Neural progenitor cell (in vitro differentiated cells): ENCODE data around the gene KRT26. TPM values are rescaled to one million over a fixed set of nuclear protein-coding genes. Genes with fewer than 3 reads are reported as not detected.

Experiments
- DNase-seq: peaks from one replicate; pipeline ENCODE4 v3.0.0-alpha.2; 2016; ENCODE audit warnings: low spot score
- H2AFZ ChIP-seq: fragments of 200-600 bp; sonication (generic); replicated peaks from 2 replicates; pipeline ENCODE4 v1.6.1; 2016; ENCODE audit warnings: antibody characterized with exemption
- H3F3A ChIP-seq: fragments of 200-600 bp; sonication (generic); 2 replicates; pipeline ENCODE4 v1.6.1; 2016; ENCODE audit warnings: antibody characterized with exemption, low read depth
- H3K27ac ChIP-seq: fragments of 200-600 bp; sonication (generic); 2 replicates; pipeline ENCODE4 v1.5.1; 2016; ENCODE audit warnings: mild to moderate bottlenecking
- H3K27me3 ChIP-seq: fragments of 200-600 bp; sonication (generic); 2 replicates; pipeline ENCODE4 v1.6.1; 2016; ENCODE audit warnings: mild to moderate bottlenecking, moderate library complexity
- H3K36me3 ChIP-seq: fragments of 200-600 bp; sonication (generic); 2 replicates; pipeline ENCODE4 v1.5.1; 2016
- H3K4me1 ChIP-seq: fragments of 200-600 bp; sonication (generic); 2 replicates; pipeline ENCODE4 v1.6.1; 2016; ENCODE audit warnings: mixed run types
- H3K4me2 ChIP-seq: fragments of 200-600 bp; sonication (generic); 2 replicates; pipeline ENCODE4 v1.6.1; 2016
- H3K4me3 ChIP-seq: fragments of 200-600 bp; sonication (generic); 2 replicates; pipeline ENCODE4 v1.5.1; 2016
- H3K79me2 ChIP-seq: fragments of 200-600 bp; sonication (generic); 2 replicates; pipeline ENCODE4 v1.6.1; 2016; ENCODE audit warnings: low read depth
- H3K9ac ChIP-seq: fragments of 200-600 bp; sonication (generic); 2 replicates; pipeline ENCODE4 v1.6.1; 2016
- H3K9me3 ChIP-seq: fragments of 200-600 bp; sonication (generic); 2 replicates; pipeline ENCODE4 v1.5.1; 2016; ENCODE audit warnings: low read depth
- H4K20me1 ChIP-seq: fragments of 200-600 bp; sonication (generic); 2 replicates; pipeline ENCODE4 v1.6.1; 2016; ENCODE audit warnings: low read depth
- H3K27ac Mint-ChIP-seq: 3 replicates; pipeline ENCODE4 v1.8.0; 2021; ENCODE audit warnings: mixed read lengths
- H3K27me3 Mint-ChIP-seq: 2 replicates; pipeline ENCODE4 v1.8.0; 2022; ENCODE audit warnings: low read depth, mild to moderate bottlenecking, inconsistent platforms, moderate library complexity, mixed read lengths; ENCODE audit not compliant: insufficient read depth
- H3K36me3 Mint-ChIP-seq: 3 replicates; pipeline ENCODE4 v1.8.0; 2021; ENCODE audit warnings: mixed read lengths
- H3K4me1 Mint-ChIP-seq: 3 replicates; pipeline ENCODE4 v1.8.0; 2021; ENCODE audit warnings: mixed read lengths
- H3K4me3 Mint-ChIP-seq: 3 replicates; pipeline ENCODE4 v1.8.0; 2021; ENCODE audit warnings: mild to moderate bottlenecking, moderate library complexity, mixed read lengths
- H3K9me3 Mint-ChIP-seq: 3 replicates; pipeline ENCODE4 v1.8.0; 2020; ENCODE audit warnings: mixed read lengths
- CTCF ChIP-seq: fragments of 200-600 bp; sonication (generic); IDR thresholded peaks from 2 replicates; pipeline ENCODE4 v1.5.1; 2017; ENCODE audit warnings: antibody characterized with exemption, mild to moderate bottlenecking
- EZH2 ChIP-seq: fragments of 200-600 bp; sonication (generic); IDR thresholded peaks from 2 replicates; pipeline ENCODE4 v1.6.1; 2017; ENCODE audit warnings: antibody characterized with exemption, mild to moderate bottlenecking, moderate library complexity
- EZH2phosphoT487 ChIP-seq: fragments of 200-600 bp; sonication (generic); IDR thresholded peaks from 2 replicates; pipeline ENCODE4 v1.6.1; 2017; ENCODE audit warnings: antibody characterized with exemption
- total RNA-seq: library from RNA; depleted of rRNA; stranded (reverse); fragments of >200 nt; gene quantifications from 2 replicates; pipeline ENCODE4 v1.2.3, GENCODE V29; 2015; ENCODE audit warnings: low replicate concordance

The KRT26 gene
- total RNA-seq, 1 donor from 2014 or later, result not detected

- no peaks in the 10 kb centered on the region for H3K36me3 ChIP-seq
- H3F3A ChIP-seq, result no peaks in the 10 kb centered on the region
- no peaks in the 10 kb centered on the region for H4K20me1 ChIP-seq
- no peak for TF ChIP-seq CTCF
- TF ChIP-seq EZH2, result no peak
- TF ChIP-seq EZH2phosphoT487, result no peak
- Mint-ChIP-seq H3K4me1 (no peaks in the 10 kb centered on the region), H3K27ac (no peak overlapping the region), H3K36me3 (no peaks in the 10 kb centered on the region), H3K27me3 (no peaks in the 10 kb centered on the region), H3K9me3 (no peaks in the 10 kb centered on the region), H3K4me3 (no peak overlapping the region)
- peaks cover 28% of the 10 kb centered on the region for H3K27me3 ChIP-seq
- no peak overlapping the region for H3K4me3 ChIP-seq
- no peaks in the 10 kb centered on the region for H3K79me2 ChIP-seq
- H3K4me2 ChIP-seq, result no peak overlapping the region
- H3K9ac ChIP-seq, result no peak overlapping the region
- no peak overlapping the region for H3K27ac ChIP-seq
- H3K4me1 ChIP-seq, result no peaks in the 10 kb centered on the region
- DNase-seq, result no peak
- H2AFZ ChIP-seq, result no peak overlapping the region
- H3K9me3 ChIP-seq, result no peaks in the 10 kb centered on the region
These were observed 38.0 kb downstream of the KRT26 start for GRCh38 chr17:40734018-40734417.

DNA sequence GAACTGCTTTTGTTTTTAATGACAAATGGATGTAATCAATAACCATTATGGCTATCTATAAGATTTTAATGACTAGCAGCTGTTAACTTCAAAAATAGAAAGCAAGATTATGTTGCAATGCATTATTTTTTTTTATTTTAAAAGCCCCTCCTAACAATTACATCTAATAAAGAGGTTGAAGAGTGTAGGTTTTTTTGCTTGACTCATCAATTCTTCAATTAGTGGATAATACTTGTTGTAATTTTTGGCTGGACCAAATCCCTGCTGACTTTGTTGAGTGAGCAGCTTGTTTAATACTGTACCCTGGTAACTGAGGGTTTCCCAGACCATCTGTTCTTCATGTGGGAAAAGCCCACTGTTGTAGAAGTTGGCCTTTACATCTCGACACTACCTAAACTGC lies 41.0 kb downstream of the KRT26 start:
- Histone ChIP-seq H3K36me3 (no peaks in the 10 kb centered on the region), H3K9me3 (no peaks in the 10 kb centered on the region), H3K27me3 (peaks cover 24% of the 10 kb centered on the region), H2AFZ (no peak overlapping the region), H3K79me2 (no peaks in the 10 kb centered on the region), H3K4me3 (no peak overlapping the region), H4K20me1 (no peaks in the 10 kb centered on the region), H3K27ac (no peak overlapping the region), H3F3A (no peaks in the 10 kb centered on the region), H3K9ac (no peak overlapping the region), H3K4me1 (no peaks in the 10 kb centered on the region), H3K4me2 (no peak overlapping the region)
- Mint-ChIP-seq H3K9me3 (no peaks in the 10 kb centered on the region), H3K27ac (no peak overlapping the region), H3K4me3 (no peak overlapping the region), H3K27me3 (no peaks in the 10 kb centered on the region), H3K36me3 (no peaks in the 10 kb centered on the region), H3K4me1 (no peaks in the 10 kb centered on the region)
- DNase-seq, result no peak
- TF ChIP-seq CTCF (no peak), EZH2 (no peak), EZH2phosphoT487 (no peak)

DNA sequence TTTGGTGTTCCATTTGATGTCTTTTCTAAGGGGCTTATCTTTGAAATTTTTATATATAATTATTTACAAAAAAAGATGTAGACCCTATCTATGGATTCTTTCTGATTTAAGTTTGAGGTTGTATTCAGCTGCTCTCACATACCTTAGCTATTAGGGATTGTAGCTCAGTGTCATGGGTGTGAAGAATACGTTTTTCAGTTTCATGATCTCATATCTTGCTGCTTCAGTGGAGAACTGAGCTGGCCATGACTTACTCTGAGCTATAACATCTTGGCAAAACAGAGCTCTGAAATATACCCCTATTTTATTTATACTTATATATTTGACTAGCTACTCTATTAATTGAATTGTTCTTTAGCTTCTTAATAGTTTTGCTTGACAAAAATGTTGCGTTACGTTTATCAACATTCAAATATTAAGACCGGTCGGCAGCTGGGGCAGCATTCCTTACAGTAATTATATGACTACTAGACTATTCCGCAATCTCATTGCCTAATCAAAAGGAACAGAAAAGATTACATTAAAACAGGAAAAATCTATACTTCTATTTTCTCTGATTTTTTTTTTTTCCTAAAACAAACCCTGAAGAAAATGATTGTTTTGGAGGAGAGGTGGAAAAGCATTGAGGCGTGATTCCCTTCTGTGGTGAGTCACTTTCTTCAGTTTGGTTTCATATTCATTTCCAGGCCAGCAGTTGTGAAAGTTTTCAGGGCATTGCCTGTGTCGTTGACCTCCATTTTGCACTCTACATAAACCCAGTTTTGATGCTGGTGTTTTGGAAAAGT lies 44.4 kb downstream of the KRT26 start:
- peaks cover 24% of the 10 kb centered on the region for H3K27me3 ChIP-seq
- H3K4me3 ChIP-seq, result no peak overlapping the region
- TF ChIP-seq EZH2phosphoT487 (no peak), CTCF (no peak), EZH2 (no peak)
- no peak overlapping the region for H3K27ac Mint-ChIP-seq
- H3K9me3 ChIP-seq, result no peaks in the 10 kb centered on the region
- no peaks in the 10 kb centered on the region for H3K27me3 Mint-ChIP-seq
- no peaks in the 10 kb centered on the region for H3K9me3 Mint-ChIP-seq
- no peaks in the 10 kb centered on the region for H4K20me1 ChIP-seq
- H3K4me1 ChIP-seq, result no peaks in the 10 kb centered on the region
- no peak overlapping the region for H3K4me3 Mint-ChIP-seq
- no peaks in the 10 kb centered on the region for H3F3A ChIP-seq
- H3K36me3 Mint-ChIP-seq, result no peaks in the 10 kb centered on the region
- no peaks in the 10 kb centered on the region for H3K36me3 ChIP-seq
- no peaks in the 10 kb centered on the region for H3K4me1 Mint-ChIP-seq
- H3K9ac ChIP-seq, result no peak overlapping the region
- no peak overlapping the region for H3K4me2 ChIP-seq
- DNase-seq, result no peak
- no peaks in the 10 kb centered on the region for H3K79me2 ChIP-seq
- no peak overlapping the region for H3K27ac ChIP-seq
- no peak overlapping the region for H2AFZ ChIP-seq
